GM19239 (cell line): ENCODE data around the gene CHAF1A.
A peak's percentile ranks its signal among the peaks of the same experiment; 100 is the strongest.

Experiments
- DNase-seq: peaks from one replicate; pipeline ENCODE4 v3.0.0; 2011; ENCODE audit warnings: low spot score; ENCODE audit not compliant: insufficient read length
- FAIRE-seq: peaks from 2 replicates; lab custom pipeline; 2011; peaks lifted over from hg19 to GRCh38; lab: Jason Lieb, UNC

Gene CHAF1A

GRCh38 chr19:4474514-4475022, 72.1 kb downstream of the CHAF1A start:
- DNase-seq (peak; percentile 78), FAIRE-seq (peak; percentile 79)

- DNase-seq: no peak
- no peak for FAIRE-seq
Measured at GRCh38 chr19:4477034-4477801, 74.8 kb downstream of the CHAF1A start.

- no peak for FAIRE-seq
- no peak for DNase-seq
Measured at GRCh38 chr19:4482721-4483364, 80.4 kb downstream of the CHAF1A start.

- no peak for FAIRE-seq
Measured at GRCh38 chr19:4483385-4483784, 80.9 kb downstream of the CHAF1A start.

GRCh38 chr19:4487572-4487971, 85.1 kb downstream of the CHAF1A start:
- FAIRE-seq (no peak), DNase-seq (no peak)

More at GRCh38 chr19:4483385-4483784, 80.9 kb downstream of the CHAF1A start:
- DNase-seq: no peak

GRCh38 chr19:4488496-4488895, 86.1 kb downstream of the CHAF1A start:
- no peak for FAIRE-seq
- DNase-seq: no peak

GRCh38 chr19:4491446-4491845, 89.0 kb downstream of the CHAF1A start:
- no peak for FAIRE-seq

GRCh38 chr19:4492337-4493103, 90.1 kb downstream of the CHAF1A start:
- FAIRE-seq: no peak
- no peak for DNase-seq

More at GRCh38 chr19:4491446-4491845, 89.0 kb downstream of the CHAF1A start:
- DNase-seq: no peak
